Posterior cingulate gyrus (tissue), 11 donors: ENCODE results near the gene GRM1.

ENCODE experiments used
- DNase-seq, 10 donors: peaks; one replicate each; pipeline versions ENCODE4 v3.0.0 to v3.0.0-alpha.2; 2020 to 2021; ENCODE audit warnings: mixed read lengths in 3 of 10
- intact Hi-C: fragments of 100-400 bp; cut with DNase I; formaldehyde crosslinking; loops from one replicate; pipeline ENCODE4 v1.15.1; 2023

Gene GRM1

DNA sequence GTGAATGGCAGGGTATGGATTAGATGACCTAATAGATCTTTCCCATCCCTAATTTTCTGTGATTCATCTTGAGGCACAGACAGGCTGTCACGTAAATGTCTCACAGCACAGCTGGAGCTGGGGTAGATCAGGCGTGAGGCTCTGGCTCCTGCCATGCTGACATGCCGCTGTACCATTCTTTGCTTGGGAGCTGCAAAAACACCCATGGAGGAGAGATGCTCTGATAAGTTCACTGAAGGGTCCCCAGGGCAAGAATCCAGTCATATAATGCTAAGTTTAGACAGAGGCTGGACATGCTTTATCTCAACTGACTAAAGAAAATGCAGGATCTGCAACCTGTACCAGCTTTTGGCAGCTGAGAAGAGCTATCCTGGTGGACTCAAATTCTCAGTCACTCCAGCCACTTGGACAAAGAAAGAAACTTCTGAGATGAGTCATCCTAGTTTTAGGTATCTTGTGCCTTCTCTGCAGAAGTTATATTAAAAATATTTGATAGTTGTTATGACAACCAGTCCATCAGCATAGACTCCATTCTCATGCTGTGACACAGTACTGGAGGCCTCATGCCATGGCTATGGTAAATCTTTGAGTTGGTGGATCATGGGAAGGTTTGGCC lies 329.7 kb downstream of the GRM1 start:
- DNase-seq = no peak
- intact Hi-C loops = no loop called here

- DNase-seq = peak in 1 of 10 donors; percentile 10
- intact Hi-C loops = no loop called here
These were observed 330.3 kb downstream of the GRM1 start for GRCh38 chr6:146359131-146359530.

DNA sequence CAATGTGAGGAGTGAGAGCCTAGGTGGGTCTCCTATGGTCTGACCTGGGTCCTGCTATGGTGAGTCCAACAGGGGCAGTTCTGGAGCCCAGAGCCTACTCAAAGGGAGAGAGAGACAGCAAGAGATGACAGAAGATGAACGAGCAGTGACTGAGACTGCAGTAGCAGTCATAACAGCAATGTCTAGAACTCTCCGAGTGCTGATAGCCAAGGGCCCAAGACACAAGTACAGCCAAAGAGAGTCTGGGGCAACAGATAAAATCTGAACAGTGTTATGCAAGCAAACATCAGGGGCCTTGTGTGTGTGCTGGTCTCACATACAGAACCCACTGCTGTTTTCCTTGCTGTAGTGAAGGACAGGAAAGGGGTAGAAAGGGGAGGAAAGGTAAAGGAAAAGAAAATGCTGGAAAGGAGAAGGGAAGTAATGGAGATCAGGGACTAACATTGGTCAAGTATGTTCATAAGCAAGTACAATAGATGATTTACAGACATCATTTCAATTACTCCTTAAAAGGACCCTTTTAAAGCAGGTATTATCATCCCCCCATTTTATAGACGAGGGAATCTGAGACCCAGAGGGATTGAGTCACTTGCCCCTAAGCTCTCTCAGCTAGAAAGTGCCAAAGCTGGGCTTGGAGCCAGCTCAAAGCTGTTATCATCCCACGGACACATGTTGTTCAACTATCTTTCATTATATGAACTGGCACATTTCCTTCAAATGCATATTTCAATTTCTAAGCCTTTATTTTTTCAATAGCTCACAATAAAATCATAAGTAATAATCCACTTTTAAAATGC lies 332.5 kb downstream of the GRM1 start:
- intact Hi-C loops = no loop called here
- peak in 6 of 10 donors; percentile 32 to 85 (median 66) for DNase-seq

- intact Hi-C loops = no loop called here
- DNase-seq = no peak
These were observed 335.2 kb downstream of the GRM1 start for GRCh38 chr6:146363838-146364607.

DNA sequence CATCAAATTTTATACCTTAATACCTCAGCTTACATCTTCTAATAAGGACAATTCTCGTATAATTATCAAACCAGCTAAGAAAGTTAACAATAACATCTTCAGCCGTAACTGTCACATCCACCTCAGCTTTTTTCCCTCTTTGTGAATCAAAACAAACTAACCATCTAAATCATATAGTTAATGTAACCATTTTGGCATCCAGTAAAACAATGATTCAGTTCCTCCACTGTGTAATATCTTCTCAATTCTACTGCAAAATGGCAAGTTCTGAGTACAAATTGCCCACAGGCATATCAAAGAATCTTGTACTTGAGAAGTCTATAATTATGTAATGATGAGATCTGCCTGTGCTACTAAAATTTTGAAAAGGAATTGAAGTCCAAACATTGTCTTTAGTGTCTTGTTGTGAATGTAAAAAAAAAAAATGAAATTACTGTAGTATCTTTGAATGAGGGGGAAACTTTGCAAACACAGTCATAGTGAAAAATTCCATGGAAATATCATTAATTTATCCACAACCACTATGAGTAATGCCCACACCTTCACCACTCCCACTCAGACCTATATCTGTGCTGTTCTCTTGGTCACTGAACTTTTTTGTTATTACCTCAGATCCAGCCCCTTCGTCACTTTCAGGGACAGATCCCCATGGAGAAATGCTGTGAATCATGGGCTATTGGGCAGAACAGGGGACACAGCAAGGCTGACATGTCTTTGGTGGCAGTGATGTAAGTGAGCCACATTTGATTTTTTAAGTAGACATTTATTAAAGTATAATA lies 336.1 kb downstream of the GRM1 start:
- intact Hi-C loops = no loop called here
- DNase-seq = no peak

GRCh38 chr6:146367061-146367460 lies 338.2 kb downstream of the GRM1 start:
- intact Hi-C loops = no loop called here
- DNase-seq = no peak

DNA sequence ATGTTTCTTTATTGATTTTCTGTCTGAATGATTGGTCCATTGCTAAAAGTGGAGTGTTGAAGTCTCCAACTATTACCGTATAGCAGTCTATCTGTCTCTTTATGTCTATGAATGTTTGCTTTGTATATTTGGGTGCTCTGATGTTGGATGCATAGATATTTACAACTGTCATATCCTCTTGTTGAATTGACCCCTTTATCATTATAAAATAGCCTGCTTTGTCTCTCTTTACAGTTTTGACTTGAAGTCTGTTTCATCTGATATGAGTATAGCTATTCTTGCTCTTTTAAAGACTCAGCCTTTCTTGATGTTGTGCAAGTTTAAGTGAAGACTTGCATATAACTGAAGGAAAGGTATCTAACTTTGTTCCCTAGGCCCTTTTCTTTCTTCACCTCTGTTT lies 341.0 kb downstream of the GRM1 start:
- intact Hi-C loops = no loop called here
- no peak for DNase-seq

DNA sequence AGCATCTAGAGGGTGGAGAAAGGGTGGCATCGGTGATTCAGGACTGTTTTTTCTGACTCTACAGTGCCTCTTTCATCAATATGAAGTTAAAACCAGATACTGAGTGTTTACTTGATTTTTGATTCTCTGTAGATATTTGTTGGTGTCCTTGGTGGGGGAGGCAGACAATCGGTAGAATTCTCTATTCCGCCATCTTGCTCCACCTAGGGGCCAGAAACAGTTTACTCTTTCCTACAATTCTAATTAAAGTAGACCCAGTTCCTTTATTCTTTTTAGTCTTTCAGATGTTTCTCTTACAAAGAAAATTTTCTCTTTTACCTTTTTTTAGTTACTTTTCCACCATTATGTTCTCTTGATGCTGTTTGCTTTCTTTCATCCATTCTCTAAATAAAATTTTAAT lies 352.6 kb downstream of the GRM1 start:
- no peak for DNase-seq
- intact Hi-C loops = no loop called here

DNA sequence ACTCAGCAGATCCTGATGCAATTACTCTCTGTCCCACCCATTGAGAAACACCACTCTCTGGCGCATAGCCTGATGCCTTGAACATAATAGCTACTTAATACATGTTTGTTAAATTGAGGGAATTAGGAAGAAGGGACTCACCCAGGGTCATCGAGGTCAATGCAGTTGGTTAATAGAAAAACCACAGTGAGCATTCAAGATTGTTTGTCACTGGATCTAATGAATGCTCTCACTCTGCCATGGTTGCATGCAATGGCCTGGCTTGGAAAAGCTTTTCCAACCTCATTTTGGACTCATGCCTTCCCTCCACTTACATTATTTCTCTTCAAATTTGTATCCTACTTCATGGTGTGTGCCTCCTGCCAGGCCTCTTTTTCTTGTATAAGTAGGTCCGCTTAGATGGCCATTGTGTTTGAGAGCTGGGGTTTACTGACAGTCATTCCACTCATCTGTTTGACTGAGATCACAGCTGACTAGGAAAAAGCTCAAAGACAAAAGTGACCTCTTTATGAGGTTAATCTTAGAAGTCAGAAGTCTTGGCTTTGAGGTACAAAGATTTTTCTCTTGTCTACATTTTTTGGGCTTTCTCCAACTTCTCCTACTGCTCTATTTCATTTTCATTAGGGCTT lies 360.0 kb downstream of the GRM1 start:
- no peak for DNase-seq
- intact Hi-C loops = no loop called here

DNA sequence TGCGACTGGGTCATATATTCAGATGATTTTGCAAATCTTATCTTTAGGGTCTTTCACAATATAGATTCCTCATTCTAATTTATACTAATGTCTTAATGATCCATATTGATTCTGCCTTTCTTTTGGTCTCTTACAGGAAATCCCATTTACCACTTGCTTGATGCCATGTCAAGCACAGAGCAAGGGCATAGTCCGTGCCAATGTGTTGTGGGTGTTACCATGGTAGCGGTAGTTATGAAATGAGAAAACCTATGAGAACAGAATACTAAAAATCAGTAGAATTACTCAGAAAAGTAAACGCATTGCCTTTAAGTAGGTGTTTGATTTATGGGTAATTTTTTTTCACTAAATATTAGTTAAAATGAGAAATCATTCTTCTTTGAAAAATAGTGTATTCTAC lies 360.9 kb downstream of the GRM1 start:
- DNase-seq = no peak
- intact Hi-C loops = no loop called here

GRCh38 chr6:146397638-146398037 lies 368.8 kb downstream of the GRM1 start:
- intact Hi-C loops = no loop called here
- no peak for DNase-seq

- intact Hi-C loops = no loop called here
- no peak for DNase-seq
These were observed 373.6 kb downstream of the GRM1 start for GRCh38 chr6:146402476-146402875.

GRCh38 chr6:146408583-146408982 lies 379.7 kb downstream of the GRM1 start:
- intact Hi-C loops = no loop called here

DNA sequence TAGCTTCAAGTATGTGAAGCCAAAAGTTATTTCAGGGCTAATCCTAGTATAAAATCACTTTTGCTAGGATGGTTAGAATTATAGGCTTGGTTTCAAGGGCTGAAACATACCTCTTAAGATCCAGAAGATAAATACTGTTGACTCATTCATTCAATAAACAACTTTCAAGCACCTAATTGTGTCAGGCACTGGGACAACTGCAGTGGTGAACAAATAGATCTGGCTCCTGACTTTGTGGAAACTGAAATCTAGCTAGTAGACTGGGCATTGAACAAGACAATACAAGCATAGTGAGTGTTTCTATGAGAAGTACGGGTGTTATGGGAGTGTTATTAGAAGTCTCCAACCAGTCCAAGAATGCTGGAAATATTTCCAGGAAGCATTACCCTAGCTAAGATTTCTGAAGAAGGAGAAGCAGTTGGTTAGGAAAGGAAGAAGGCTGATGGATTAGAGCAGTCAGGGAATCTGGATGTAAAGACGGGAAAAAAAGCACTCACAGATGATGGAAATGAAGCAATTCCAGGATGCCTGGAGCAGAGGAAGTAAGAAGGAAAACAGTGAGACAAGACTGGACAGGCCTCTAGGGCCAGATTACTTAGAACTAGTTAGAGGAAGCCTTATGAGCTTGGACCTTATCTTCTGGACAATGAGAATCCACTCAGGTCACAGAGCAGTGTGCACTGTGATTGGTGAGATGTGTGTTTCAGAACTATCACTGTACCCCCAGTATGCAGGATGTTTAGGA lies 382.2 kb downstream of the GRM1 start:
- intact Hi-C loops = no loop called here
- DNase-seq = no peak

More at GRCh38 chr6:146408583-146408982, 379.7 kb downstream of the GRM1 start:
- DNase-seq = no peak

DNA sequence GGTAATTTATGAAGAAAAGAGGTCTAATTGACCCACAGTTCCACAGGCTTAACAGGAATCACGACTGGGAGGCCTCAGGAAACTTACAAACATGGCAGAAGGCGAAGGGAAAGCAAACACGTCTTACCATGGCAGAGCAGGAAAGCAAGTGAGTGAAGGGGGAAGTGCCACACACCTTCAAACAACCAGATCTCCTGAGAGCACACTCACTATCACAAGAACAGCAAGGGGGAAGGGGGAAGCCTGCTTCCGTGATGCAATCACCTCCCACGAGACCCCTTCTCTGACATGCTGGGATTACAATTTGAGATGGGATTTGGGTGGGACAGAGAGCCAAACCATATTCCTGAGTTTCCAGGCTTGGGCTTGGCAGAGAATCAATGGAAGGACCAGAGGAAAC lies 390.7 kb downstream of the GRM1 start:
- intact Hi-C loops = no loop called here
- DNase-seq = no peak

GRCh38 chr6:146420255-146420654 lies 391.4 kb downstream of the GRM1 start:
- intact Hi-C loops = no loop called here
- DNase-seq = no peak

GRCh38 chr6:146422789-146423375 lies 394.0 kb downstream of the GRM1 start:
- intact Hi-C loops = no loop called here
- DNase-seq = no peak

- DNase-seq = no peak
- intact Hi-C loops = no loop called here
These were observed 394.6 kb downstream of the GRM1 start for GRCh38 chr6:146423452-146423851.

DNA sequence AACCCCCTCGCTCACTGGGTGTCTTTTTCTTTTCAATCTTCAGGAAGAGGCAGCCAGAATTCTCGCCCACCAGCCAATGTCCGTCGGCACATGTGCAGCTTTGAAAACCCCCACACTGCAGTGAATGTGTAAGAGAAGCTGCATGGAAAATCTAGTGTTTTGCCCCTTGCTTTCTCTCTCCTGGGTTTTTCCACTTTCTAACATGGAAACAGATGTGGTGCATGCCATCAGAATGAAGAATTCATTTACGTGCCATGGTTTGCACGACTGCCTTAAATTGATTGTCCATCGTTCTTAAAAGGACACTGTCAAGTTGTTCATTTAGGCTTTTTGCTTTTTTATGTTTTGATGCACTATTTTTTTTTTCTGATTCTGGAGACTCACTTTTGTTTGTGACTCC lies 397.7 kb downstream of the GRM1 start:
- DNase-seq = peak in 1 of 10 donors; percentile 7
- intact Hi-C loops = no loop called here
